GM23248 (cell line): ENCODE measurements around the gene HJV.

Source experiments
- EZH2 ChIP-seq: fragments of 200-600 bp; sonication (generic); IDR thresholded peaks from 2 replicates; pipeline ENCODE4 v1.6.1; 2018; ENCODE audit warnings: antibody characterized with exemption, mild to moderate bottlenecking; ENCODE audit not compliant: insufficient read depth, poor library complexity, severe bottlenecking
- EZH2phosphoT487 ChIP-seq: fragments of 200-600 bp; sonication (generic); IDR thresholded peaks from 2 replicates; pipeline ENCODE4 v1.6.1; 2018; ENCODE audit warnings: antibody characterized with exemption, moderate library complexity, mild to moderate bottlenecking, low read depth; ENCODE audit not compliant: insufficient read depth

DNA sequence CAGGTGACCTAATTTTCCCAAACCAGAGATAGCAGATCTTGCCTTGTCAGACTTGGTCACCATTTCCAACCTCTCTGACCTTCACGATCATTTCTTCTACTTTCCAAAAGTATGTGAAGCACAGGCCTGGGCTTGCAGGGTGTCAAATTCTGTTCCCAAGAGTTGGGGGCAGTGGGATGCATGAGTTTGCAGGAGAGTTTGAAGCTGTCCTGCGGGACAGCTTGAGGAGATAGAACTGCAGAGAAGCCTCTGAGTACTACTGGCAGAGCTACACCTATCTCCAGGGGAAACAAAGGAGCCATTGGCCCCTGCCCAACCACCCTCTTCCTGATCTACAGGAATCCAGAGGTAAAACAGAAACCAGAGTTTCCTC lies 36.4 kb downstream of the HJV start:
- TF ChIP-seq EZH2phosphoT487 = no peak
- no peak for TF ChIP-seq EZH2
